Liver (tissue), 3 donors: ENCODE results near the gene ODAD2.

Experiments
- RAD21 ChIP-seq, 2 donors: IDR thresholded peaks; 2 replicates each; pipeline ENCODE4 v1.6.1; 2016; ENCODE audit warnings: antibody characterized with exemption in 2 of 2, mild to moderate bottlenecking in 2 of 2
- TF ChIP-seq, protein P1 (sequence below): fragments of 150-350 bp; IDR thresholded peaks from 2 replicates; pipeline ENCODE4 v1.5.1; 2017; ENCODE audit warnings: improper control_type of control experiment, low read depth, low read length; ENCODE audit not compliant: missing input control
- donor health status: healthy.
- donor health status: healthy.

DNA sequence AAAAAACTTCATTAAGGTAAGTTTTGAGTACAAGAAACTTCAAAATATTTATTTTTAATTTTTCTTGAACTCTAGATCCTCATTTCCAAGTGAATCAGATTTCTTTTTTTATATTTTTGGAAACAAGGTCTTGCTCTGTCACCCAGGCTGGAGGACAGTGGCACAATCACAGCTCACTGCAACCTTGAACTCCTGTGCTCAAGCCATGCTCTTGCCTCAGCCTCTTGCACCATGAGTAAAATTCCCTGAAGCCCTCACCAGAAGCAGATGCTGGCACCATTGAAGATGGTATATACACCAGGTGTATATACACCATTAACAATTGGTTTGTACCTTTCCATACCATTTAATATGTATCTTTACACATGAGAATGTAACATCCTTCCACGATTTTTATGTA, 45.1 kb upstream of the ODAD2 start:
- no peak for TF ChIP-seq RAD21 (IDR thresholded peaks at IDR 0.05)
- TF ChIP-seq, protein P1, sequence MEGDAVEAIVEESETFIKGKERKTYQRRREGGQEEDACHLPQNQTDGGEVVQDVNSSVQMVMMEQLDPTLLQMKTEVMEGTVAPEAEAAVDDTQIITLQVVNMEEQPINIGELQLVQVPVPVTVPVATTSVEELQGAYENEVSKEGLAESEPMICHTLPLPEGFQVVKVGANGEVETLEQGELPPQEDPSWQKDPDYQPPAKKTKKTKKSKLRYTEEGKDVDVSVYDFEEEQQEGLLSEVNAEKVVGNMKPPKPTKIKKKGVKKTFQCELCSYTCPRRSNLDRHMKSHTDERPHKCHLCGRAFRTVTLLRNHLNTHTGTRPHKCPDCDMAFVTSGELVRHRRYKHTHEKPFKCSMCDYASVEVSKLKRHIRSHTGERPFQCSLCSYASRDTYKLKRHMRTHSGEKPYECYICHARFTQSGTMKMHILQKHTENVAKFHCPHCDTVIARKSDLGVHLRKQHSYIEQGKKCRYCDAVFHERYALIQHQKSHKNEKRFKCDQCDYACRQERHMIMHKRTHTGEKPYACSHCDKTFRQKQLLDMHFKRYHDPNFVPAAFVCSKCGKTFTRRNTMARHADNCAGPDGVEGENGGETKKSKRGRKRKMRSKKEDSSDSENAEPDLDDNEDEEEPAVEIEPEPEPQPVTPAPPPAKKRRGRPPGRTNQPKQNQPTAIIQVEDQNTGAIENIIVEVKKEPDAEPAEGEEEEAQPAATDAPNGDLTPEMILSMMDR: no peak
